ENCODE measurements around the gene BICD2. TPM values are rescaled to one million over a fixed set of nuclear protein-coding genes. Genes with fewer than 3 reads are reported as not detected.

BICD2 gene
- total and polyA plus RNA-seq, 2 of the 8 experiments (the other 6 are each of a cell fraction or from before 2014, with no cell fraction given): 6.6 to 22.8 TPM

DNA sequence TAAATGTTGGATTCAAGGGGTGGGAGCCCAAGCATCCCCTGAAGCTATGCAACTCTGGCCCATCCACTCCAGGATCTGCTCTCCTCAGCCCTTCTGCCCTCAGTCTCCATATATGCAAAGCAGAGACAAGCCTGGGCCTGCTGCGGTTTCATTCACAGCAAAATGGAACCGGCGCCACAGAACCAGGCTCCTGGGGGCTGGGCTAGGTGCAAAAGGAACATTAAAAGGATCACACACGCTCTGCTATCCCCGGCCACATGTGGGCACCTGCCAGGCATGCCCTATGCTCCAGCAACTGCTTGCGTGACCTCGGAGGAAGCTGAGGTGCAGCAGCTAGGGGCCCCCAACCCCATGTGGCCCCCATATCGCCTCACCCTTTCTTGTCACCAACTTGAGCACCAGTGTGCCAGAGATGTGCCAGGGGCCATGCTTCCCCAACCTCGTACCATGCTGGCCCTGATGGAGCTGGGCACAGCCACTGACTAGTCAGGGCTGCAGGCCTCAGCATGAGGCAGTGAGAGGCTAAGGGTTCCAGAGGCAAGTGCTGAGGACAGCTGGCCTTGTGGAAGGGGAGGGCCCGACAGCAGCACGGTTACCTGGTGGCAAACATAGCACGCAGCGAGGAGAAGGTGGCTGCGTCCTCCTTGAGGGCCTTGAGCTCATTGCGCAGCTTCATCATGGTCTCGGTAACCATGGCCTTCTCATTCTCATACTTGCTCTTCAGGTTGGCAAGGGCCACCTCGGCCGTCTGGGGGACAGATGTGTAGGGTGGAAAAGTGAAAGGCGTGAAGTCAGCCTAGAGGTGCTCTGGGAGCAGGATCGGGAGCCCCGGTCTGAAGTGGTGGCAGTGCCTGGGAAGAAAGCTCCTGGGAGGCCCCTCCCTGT, 47.2 kb downstream of the BICD2 start:
- Histone ChIP-seq H3K23ac (ENCODE audit: insufficient read length) (no peak overlapping the region), H2AFZ (ENCODE audit: low read length) (no peak overlapping the region), H3K18ac (ENCODE audit: extremely low read depth, low read length) (no peak overlapping the region), H3K9ac (replicated peaks in 1 of 4; ENCODE audit: extremely low read depth in 1 of 4, low read depth in 3 of 4, low read length in 3 of 4) (no peak overlapping the region), H2BK5ac (ENCODE audit: low read depth, low read length) (0 out of 2 replicates have a peak overlapping the region, but pooled peaks have one; percentile 1), H4K91ac (replicated peaks; ENCODE audit: insufficient read length, low read length) (no peak overlapping the region), H3K4ac (replicated peaks; ENCODE audit: insufficient read length, low read depth, low read length) (no peak overlapping the region), H3K14ac (ENCODE audit: insufficient read length) (no peak overlapping the region), H3K79me1 (ENCODE audit: low read depth, low read length) (no peaks in the 10 kb centered on the region), H4K20me1 (replicated peaks in 1 of 2; ENCODE audit: control insufficient read depth in 1 of 2, insufficient read depth in 2 of 2, low read length in 2 of 2) (peaks cover 4 to 19% of the 10 kb centered on the region in 2 experiments), H4K8ac (ENCODE audit: extremely low read depth, insufficient read depth, low read length) (no peak overlapping the region), H3K23me2 (ENCODE audit: low read depth, low read length) (no peaks in the 10 kb centered on the region), H2BK120ac (replicated peaks; ENCODE audit: low read depth, low read length) (no peak overlapping the region), H3K9me3 (ENCODE audit: insufficient read depth in 2 of 2, low read depth in 1 of 2, low read length in 1 of 2) (no peaks in the 10 kb centered on the region), H3K27ac (ENCODE audit: low read depth, low read length) (no peak overlapping the region), H2AK5ac (ENCODE audit: low read depth, low read length) (no peak overlapping the region), H3K27me3 (replicated peaks in 1 of 4; ENCODE audit: control insufficient read depth in 3 of 4, extremely low read depth in 1 of 4, insufficient read depth in 3 of 4, low read length in 3 of 4) (no peaks in the 10 kb centered on the region), H3K4me3 (ENCODE audit: extremely low read depth in 1 of 4, insufficient read depth in 2 of 4, low read depth in 3 of 4, low read length in 4 of 4) (no peak overlapping the region), H3K36me3 (ENCODE audit: control insufficient read depth in 2 of 4, insufficient read depth in 4 of 4, low read length in 3 of 4) (peaks cover 29 to 56% (median 52%) of the 10 kb centered on the region in 4 experiments), H3K4me2 (ENCODE audit: insufficient read depth in 1 of 2, low read depth in 2 of 2, low read length in 2 of 2) (no peak overlapping the region), H2BK12ac (ENCODE audit: low read depth, low read length) (no peak overlapping the region), H2BK20ac (ENCODE audit: low read length) (no peak overlapping the region), H4K5ac (ENCODE audit: insufficient read length, low read depth, low read length) (no peak overlapping the region), H3K79me2 (ENCODE audit: control insufficient read depth in 1 of 2, insufficient read depth in 2 of 2, low read length in 2 of 2) (no peaks in the 10 kb centered on the region), H3K4me1 (replicated peaks in 1 of 4; ENCODE audit: control insufficient read depth in 3 of 4, insufficient read depth in 4 of 4, low read length in 3 of 4) (no peaks in the 10 kb centered on the region), H3K56ac (replicated peaks; ENCODE audit: insufficient read length, low read depth, low read length) (no peak overlapping the region), H2BK15ac (ENCODE audit: low read length) (no peak overlapping the region)
- 95% methylated on average over 17 of the region's 21 CpGs; no CpG with 5 or more reads in 1 of the 2 experiments for WGBS, 2 experiments (ENCODE audit: extremely low coverage in 1 of 2, insufficient coverage in 1 of 2, insufficient read length in 1 of 2, insufficient replicate concordance in 2 of 2, low coverage in 1 of 2, low lambda C conversion rate in 2 of 2, missing lambda C conversion rate in 1 of 2)
- FAIRE-seq: no peak
- CTCF ChIA-PET (ENCODE audit: partially characterized antibody): interaction anchor here (0.5 to 11.9 kb wide), 27 partner anchors 7 to 387 kb away, joined by 3 to 236 read pairs (median 4); no protein-coding TSS in a partner anchor
- POLR2A ChIA-PET (ENCODE audit: partially characterized antibody): interaction anchor here (0.8 kb wide), 1 partner anchor 15 kb away, joined by 3 read pairs; no protein-coding TSS in a partner anchor
- TF ChIP-seq CBX8 (IDR thresholded peaks at IDR 0.05; ENCODE audit: borderline replicate concordance, low read depth, low read length): no peak
- TF ChIP-seq, protein P1, sequence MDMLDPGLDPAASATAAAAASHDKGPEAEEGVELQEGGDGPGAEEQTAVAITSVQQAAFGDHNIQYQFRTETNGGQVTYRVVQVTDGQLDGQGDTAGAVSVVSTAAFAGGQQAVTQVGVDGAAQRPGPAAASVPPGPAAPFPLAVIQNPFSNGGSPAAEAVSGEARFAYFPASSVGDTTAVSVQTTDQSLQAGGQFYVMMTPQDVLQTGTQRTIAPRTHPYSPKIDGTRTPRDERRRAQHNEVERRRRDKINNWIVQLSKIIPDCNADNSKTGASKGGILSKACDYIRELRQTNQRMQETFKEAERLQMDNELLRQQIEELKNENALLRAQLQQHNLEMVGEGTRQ (IDR thresholded peaks at IDR 0.05; ENCODE audit: low read length): no peak
- TF ChIP-seq HDAC2 (IDR thresholded peaks at IDR 0.05; ENCODE audit: borderline replicate concordance in 1 of 2, low read depth in 2 of 2, low read length in 2 of 2): no peak
- TF ChIP-seq, protein P2, sequence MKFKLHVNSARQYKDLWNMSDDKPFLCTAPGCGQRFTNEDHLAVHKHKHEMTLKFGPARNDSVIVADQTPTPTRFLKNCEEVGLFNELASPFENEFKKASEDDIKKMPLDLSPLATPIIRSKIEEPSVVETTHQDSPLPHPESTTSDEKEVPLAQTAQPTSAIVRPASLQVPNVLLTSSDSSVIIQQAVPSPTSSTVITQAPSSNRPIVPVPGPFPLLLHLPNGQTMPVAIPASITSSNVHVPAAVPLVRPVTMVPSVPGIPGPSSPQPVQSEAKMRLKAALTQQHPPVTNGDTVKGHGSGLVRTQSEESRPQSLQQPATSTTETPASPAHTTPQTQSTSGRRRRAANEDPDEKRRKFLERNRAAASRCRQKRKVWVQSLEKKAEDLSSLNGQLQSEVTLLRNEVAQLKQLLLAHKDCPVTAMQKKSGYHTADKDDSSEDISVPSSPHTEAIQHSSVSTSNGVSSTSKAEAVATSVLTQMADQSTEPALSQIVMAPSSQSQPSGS (IDR thresholded peaks at IDR 0.05; ENCODE audit: low read length): no peak
- no peak for TF ChIP-seq BCL11A (IDR thresholded peaks at IDR 0.05; ENCODE audit: low read depth in 2 of 2, low read length in 2 of 2)
- no peak for TF ChIP-seq PHF8 (conservative IDR thresholded peaks at IDR 0.05; ENCODE audit: low read depth, low read length)
- no peak for TF ChIP-seq ZNF274 (IDR thresholded peaks at IDR 0.05; ENCODE audit: borderline replicate concordance, extremely low read depth, low read length)
- no peak for TF ChIP-seq KDM1A (IDR thresholded peaks at IDR 0.05; ENCODE audit: borderline replicate concordance, low read length)
- peak in 1 of 2 experiments; percentile 35 for DNase-seq (ENCODE audit: low read depth in 1 of 2, low spot score in 2 of 2)

Measured in H1 (cell line).